ENCODE results near the gene TMEM129. TPM values are rescaled to one million over a fixed set of nuclear protein-coding genes. Genes with fewer than 3 reads are reported as not detected.

The TMEM129 gene
- total RNA-seq, 4 donors from 2014 or later = 50.4 to 77.2 (median 57.6) TPM

DNA sequence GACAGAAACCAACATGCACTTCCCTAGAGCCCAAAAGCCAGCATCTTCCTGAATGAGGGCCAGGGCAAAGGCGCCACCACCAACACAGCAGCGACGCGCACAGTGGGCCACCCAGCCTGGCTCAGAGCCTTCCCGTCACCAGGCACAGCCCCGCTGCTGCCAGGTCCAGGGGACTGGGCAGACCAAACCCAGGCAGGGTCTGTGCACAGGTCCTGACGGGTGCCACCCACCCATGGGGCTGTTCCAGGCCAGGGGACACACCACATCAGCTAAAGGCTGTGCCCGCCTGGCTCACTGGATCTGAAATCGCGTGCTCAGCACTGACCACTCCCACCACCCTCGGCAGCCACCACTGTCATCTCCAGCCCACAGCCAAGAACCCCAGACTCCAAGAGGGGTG lies 50.8 kb downstream of the TMEM129 start:
- Histone ChIP-seq H3K4me3 (no peak overlapping the region), H3K27ac (no peak overlapping the region), H3K27me3 (no peaks in the 10 kb centered on the region), H3K9me3 (no peaks in the 10 kb centered on the region), H3K36me3 (no peaks in the 10 kb centered on the region), H3K4me1 (no peaks in the 10 kb centered on the region)
- no peak for DNase-seq (ENCODE audit: low spot score in 2 of 2)
- 88% methylated on average over 3 of the region's 11 CpGs for WGBS
- TF ChIP-seq, protein P1, sequence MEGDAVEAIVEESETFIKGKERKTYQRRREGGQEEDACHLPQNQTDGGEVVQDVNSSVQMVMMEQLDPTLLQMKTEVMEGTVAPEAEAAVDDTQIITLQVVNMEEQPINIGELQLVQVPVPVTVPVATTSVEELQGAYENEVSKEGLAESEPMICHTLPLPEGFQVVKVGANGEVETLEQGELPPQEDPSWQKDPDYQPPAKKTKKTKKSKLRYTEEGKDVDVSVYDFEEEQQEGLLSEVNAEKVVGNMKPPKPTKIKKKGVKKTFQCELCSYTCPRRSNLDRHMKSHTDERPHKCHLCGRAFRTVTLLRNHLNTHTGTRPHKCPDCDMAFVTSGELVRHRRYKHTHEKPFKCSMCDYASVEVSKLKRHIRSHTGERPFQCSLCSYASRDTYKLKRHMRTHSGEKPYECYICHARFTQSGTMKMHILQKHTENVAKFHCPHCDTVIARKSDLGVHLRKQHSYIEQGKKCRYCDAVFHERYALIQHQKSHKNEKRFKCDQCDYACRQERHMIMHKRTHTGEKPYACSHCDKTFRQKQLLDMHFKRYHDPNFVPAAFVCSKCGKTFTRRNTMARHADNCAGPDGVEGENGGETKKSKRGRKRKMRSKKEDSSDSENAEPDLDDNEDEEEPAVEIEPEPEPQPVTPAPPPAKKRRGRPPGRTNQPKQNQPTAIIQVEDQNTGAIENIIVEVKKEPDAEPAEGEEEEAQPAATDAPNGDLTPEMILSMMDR (IDR thresholded peaks at IDR 0.05) = no peak
- TF ChIP-seq POLR2A (IDR thresholded peaks at IDR 0.05) (no peak), POLR2AphosphoS5 (IDR thresholded peaks at IDR 0.05) (no peak), EP300 (IDR thresholded peaks at IDR 0.05) (no peak)

DNA sequence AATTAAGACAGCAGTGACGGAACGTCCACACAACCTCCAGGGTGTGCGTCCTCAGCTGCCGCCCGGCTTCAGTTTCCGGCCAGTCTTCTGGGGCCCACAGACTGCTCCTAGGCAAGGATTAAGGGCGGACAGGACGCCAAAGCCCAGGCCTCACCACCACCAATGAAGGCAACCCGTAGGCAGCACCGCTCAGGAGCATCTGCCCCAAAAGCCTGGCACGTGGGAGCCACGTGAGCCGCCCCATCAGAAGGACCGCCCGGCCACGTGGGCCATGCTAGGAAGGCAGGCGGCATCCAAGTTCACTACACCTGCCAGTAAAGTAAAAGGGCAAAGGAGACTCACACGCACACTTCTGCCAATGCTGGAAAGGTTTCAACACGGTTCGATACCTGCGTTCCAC lies 51.3 kb downstream of the TMEM129 start:
- no peak for DNase-seq (ENCODE audit: low spot score in 2 of 2)
- Histone ChIP-seq H3K4me3 (no peak overlapping the region), H3K27ac (no peak overlapping the region), H3K36me3 (no peaks in the 10 kb centered on the region), H3K27me3 (no peaks in the 10 kb centered on the region), H3K9me3 (no peaks in the 10 kb centered on the region), H3K4me1 (no peaks in the 10 kb centered on the region)
- TF ChIP-seq POLR2AphosphoS5 (IDR thresholded peaks at IDR 0.05) = no peak
- no peak for TF ChIP-seq POLR2A (IDR thresholded peaks at IDR 0.05)
- TF ChIP-seq, protein P1 (IDR thresholded peaks at IDR 0.05) = no peak
- no peak for TF ChIP-seq EP300 (IDR thresholded peaks at IDR 0.05)
- WGBS = 96% methylated on average over 19 of the region's 21 CpGs

DNA sequence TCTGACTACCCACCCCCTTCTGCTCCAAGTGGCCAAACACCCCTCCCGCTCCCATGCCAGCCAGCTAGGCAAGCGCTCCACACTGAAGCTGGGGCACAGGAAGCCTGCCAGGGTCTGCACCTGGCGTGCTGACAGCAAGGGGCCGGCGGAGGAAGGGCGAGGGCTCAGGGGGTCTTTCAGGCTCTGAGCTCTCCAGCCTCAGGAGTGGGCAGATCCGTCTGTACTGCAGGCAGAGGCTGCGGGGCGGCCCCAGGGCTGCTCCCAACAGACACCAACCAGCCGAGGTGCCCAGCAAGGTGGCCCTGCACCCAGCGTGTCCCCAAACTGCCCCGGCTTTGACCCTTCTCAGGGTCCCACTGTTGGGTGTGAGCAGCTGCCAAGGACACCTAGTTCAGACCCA lies 51.9 kb downstream of the TMEM129 start:
- Histone ChIP-seq H3K27me3 (no peaks in the 10 kb centered on the region), H3K27ac (no peak overlapping the region), H3K36me3 (no peaks in the 10 kb centered on the region), H3K4me3 (no peak overlapping the region), H3K9me3 (no peaks in the 10 kb centered on the region), H3K4me1 (no peaks in the 10 kb centered on the region)
- TF ChIP-seq POLR2A (IDR thresholded peaks at IDR 0.05) (no peak), EP300 (IDR thresholded peaks at IDR 0.05) (no peak), POLR2AphosphoS5 (IDR thresholded peaks at IDR 0.05) (no peak)
- TF ChIP-seq, protein P1 (IDR thresholded peaks at IDR 0.05) = no peak
- no peak for DNase-seq (ENCODE audit: low spot score in 2 of 2)
- WGBS = no CpG with 5 or more reads among the region's 12 CpGs

DNA sequence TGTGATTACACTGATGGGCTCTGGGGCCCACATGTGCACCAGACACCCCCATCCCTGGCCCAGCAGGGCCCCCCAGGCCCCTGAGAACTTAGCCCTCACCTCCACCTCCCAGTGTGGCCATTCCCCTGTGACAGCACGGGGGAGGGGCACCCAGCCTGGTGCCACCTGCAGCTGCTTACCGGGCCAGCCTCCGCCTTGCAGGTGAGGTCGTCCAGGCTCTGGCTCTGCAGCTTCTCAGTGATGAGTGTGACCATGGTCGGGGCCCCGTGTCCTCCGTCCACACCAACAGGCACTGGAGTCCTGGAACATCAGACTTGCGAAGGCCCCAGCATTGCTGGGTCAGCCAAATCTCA lies 52.7 kb downstream of the TMEM129 start:
- Histone ChIP-seq H3K4me3 (no peak overlapping the region), H3K27me3 (no peaks in the 10 kb centered on the region), H3K9me3 (no peaks in the 10 kb centered on the region), H3K36me3 (no peaks in the 10 kb centered on the region), H3K4me1 (no peaks in the 10 kb centered on the region), H3K27ac (no peak overlapping the region)
- TF ChIP-seq POLR2A (IDR thresholded peaks at IDR 0.05) (no peak), POLR2AphosphoS5 (IDR thresholded peaks at IDR 0.05) (no peak), EP300 (IDR thresholded peaks at IDR 0.05) (no peak)
- TF ChIP-seq, protein P1 (IDR thresholded peaks at IDR 0.05) = no peak
- DNase-seq (ENCODE audit: low spot score in 2 of 2) = no peak
- WGBS = 72% methylated on average over 7 of the region's 8 CpGs

DNA sequence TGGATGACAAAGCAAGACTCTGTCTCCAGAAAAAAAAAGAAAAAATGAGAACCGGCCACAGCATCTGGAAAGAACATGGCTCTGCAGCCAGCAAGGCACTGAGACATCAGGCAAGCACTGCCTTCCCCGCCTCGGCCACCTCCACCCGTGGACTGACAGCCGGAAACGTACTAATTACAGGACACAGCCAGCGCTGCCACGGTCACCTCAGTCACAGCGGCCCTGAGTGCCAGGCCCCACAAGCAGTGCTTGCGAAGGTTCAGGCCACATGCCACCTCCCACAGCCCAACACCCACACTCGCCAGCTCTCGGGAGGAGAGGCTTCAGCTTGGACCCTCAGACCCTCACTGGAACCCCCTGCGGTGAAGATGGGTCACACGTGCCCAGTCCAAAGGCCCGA lies 53.9 kb downstream of the TMEM129 start:
- TF ChIP-seq, protein P1 (IDR thresholded peaks at IDR 0.05) = no peak
- no peak for TF ChIP-seq POLR2A (IDR thresholded peaks at IDR 0.05)
- no peaks in the 10 kb centered on the region for H3K36me3 ChIP-seq
- H3K4me1 ChIP-seq = no peaks in the 10 kb centered on the region
- 74% methylated on average over 15 of the region's 15 CpGs for WGBS
- no peaks in the 10 kb centered on the region for H3K27me3 ChIP-seq
- H3K4me3 ChIP-seq = no peak overlapping the region
- no peak for DNase-seq (ENCODE audit: low spot score in 2 of 2)
- no peak overlapping the region for H3K27ac ChIP-seq
- H3K9me3 ChIP-seq = no peaks in the 10 kb centered on the region
